Erythroblast (primary cell): ENCODE measurements around the gene SPTLC2.

Experiments
- GATA1 ChIP-seq: IDR thresholded peaks from 2 replicates; pipeline ENCODE4 v1.6.1; 2011; ENCODE audit warnings: low read depth, mild to moderate bottlenecking, control low read depth, low read length, moderate library complexity
- POLR2A ChIP-seq: IDR thresholded peaks from 2 replicates; pipeline ENCODE4 v1.6.1; 2011; ENCODE audit warnings: mild to moderate bottlenecking, low read length

DNA sequence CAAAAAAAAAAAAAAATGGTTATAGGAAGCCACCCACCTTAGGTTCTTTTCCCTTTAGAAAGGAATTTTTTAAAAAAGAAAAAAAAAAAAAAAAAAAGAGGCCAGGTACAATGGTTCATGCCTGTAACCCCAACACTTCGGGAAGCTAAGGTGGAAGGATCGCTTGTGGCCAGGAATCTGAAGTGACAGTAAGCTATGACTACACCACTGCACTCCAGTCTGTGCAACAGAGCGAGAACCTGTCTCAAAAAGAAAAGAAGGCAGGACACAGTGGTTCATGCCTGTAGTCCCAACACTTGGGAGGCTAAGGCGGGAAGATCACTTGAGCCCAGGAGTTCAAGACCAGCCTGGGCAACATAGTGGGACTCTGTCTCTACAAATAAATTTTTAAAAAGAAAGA, 36.0 kb downstream of the SPTLC2 start:
- TF ChIP-seq POLR2A (no peak), GATA1 (no peak)
